ENCODE data around the gene TSC2. TPM values are rescaled to one million over a fixed set of nuclear protein-coding genes. Genes with fewer than 3 reads are reported as not detected.
A peak's percentile ranks its signal among the peaks of the same experiment; 100 is the strongest.

Gene TSC2
- polyA plus RNA-seq, 1 donor (not counting 4 experiments of a cell fraction or from before 2014, with no cell fraction given), result 22.6 TPM

- H3K4me1 ChIP-seq (ENCODE audit: control insufficient read depth, extremely low read depth, insufficient read depth, low read length), result peaks cover 20% of the 10 kb centered on the region
- DNase-seq (ENCODE audit: low read depth, low spot score), result no peak
- TF ChIP-seq EZH2 (IDR thresholded peaks at IDR 0.05; ENCODE audit: low read length) (no peak), CTCF (optimal IDR thresholded peaks at IDR 0.05 in 1 of 3, IDR thresholded peaks at IDR 0.05 in 1 of 3, conservative IDR thresholded peaks at IDR 0.05 in 1 of 3; ENCODE audit: extremely low read depth in 1 of 3, insufficient read depth in 2 of 3, low read length in 3 of 3) (no peak)
- peaks cover 24% of the 10 kb centered on the region for H3K27me3 ChIP-seq (ENCODE audit: control insufficient read depth, extremely low read depth, insufficient read depth, low read length)
- no peaks in the 10 kb centered on the region for H3K9me1 ChIP-seq (ENCODE audit: control insufficient read depth, extremely low read depth, insufficient read depth, low read length)
- H3K9me3 ChIP-seq (ENCODE audit: control insufficient read depth, low read depth, low read length), result no peaks in the 10 kb centered on the region
- no peak within 1 kb of the TSS for H3K9ac ChIP-seq (ENCODE audit: control insufficient read depth, extremely low read depth, insufficient read depth, low read length)
- FAIRE-seq, result no peak
- H3K4me2 ChIP-seq (ENCODE audit: control insufficient read depth, extremely low read depth, insufficient read depth, low read depth, low read length), result no peak within 1 kb of the TSS
- H3K27ac ChIP-seq (ENCODE audit: control insufficient read depth, insufficient read depth, low read length), result no peak within 1 kb of the TSS
- no peak within 1 kb of the TSS for H3K4me3 ChIP-seq (ENCODE audit: control insufficient read depth in 2 of 3, extremely low read depth in 1 of 3, insufficient read depth in 2 of 3, low read depth in 1 of 3, low read length in 3 of 3)
- no peaks in the 10 kb centered on the region for H3K79me2 ChIP-seq (ENCODE audit: control insufficient read depth, insufficient read depth, low read length)
- no peaks in the 10 kb centered on the region for H3K36me3 ChIP-seq (ENCODE audit: control insufficient read depth in 2 of 2, extremely low read depth in 1 of 2, insufficient read depth in 2 of 2, low read length in 2 of 2)
- dilution Hi-C loops (cut with MboI; ENCODE audit: extremely low pct_ligation_motif_present, low sequenced_read_pairs), result no loop called here
- H4K20me1 ChIP-seq (ENCODE audit: control insufficient read depth, extremely low read depth, insufficient read depth, low read length), result no peaks in the 10 kb centered on the region
- H2AFZ ChIP-seq (ENCODE audit: control insufficient read depth, low read length), result no peak within 1 kb of the TSS
These were observed 28.3 kb upstream of the TSC2 start, which contains the start of gene NPW for GRCh38 chr16:2019518-2019920. Gene NPW (plus strand): TSS chr16:2019785.

DNA sequence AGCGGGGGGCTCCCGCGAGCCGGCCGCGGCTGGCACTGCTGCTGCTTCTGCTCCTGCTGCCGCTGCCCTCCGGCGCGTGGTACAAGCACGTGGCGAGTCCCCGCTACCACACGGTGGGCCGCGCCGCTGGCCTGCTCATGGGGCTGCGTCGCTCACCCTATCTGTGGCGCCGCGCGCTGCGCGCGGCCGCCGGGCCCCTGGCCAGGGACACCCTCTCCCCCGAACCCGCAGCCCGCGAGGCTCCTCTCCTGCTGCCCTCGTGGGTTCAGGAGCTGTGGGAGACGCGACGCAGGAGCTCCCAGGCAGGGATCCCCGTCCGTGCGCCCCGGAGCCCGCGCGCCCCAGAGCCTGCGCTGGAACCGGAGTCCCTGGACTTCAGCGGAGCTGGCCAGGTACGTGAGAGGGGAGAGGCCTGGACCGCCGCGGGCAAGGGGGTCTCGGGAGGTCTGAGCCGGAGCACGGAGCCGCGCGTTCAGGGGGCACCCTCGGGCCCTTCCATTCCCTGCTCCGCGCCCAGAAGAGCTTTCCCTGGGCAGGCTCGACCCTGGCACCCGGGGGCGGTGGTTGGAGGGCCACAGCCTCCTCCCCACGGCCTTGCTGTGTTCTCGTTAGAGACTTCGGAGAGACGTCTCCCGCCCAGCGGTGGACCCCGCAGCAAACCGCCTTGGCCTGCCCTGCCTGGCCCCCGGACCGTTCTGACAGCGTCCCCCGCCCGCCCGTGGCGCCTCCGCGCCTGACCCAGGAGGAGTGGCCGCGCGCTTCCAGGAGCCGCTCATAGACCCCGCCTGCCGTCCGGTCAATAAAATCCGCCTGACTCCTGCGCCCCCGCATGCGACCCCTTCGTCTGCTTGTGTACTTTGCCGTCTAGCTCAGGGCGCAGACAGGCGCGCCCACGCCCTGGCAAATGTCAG is 27.6 kb upstream of the TSC2 start:
- Histone ChIP-seq H3K36me3 (ENCODE audit: control insufficient read depth in 2 of 2, extremely low read depth in 1 of 2, insufficient read depth in 2 of 2, low read length in 2 of 2) (no peaks in the 10 kb centered on the region), H3K27me3 (ENCODE audit: control insufficient read depth, extremely low read depth, insufficient read depth, low read length) (peaks cover 24% of the 10 kb centered on the region), H3K9me1 (ENCODE audit: control insufficient read depth, extremely low read depth, insufficient read depth, low read length) (no peaks in the 10 kb centered on the region), H3K4me2 (ENCODE audit: control insufficient read depth, extremely low read depth, insufficient read depth, low read depth, low read length) (no peak overlapping the region), H3K27ac (ENCODE audit: control insufficient read depth, insufficient read depth, low read length) (no peak overlapping the region), H2AFZ (ENCODE audit: control insufficient read depth, low read length) (no peak overlapping the region), H4K20me1 (ENCODE audit: control insufficient read depth, extremely low read depth, insufficient read depth, low read length) (no peaks in the 10 kb centered on the region), H3K79me2 (ENCODE audit: control insufficient read depth, insufficient read depth, low read length) (no peaks in the 10 kb centered on the region), H3K9ac (ENCODE audit: control insufficient read depth, extremely low read depth, insufficient read depth, low read length) (no peak overlapping the region), H3K9me3 (ENCODE audit: control insufficient read depth, low read depth, low read length) (no peaks in the 10 kb centered on the region), H3K4me3 (ENCODE audit: control insufficient read depth in 2 of 3, extremely low read depth in 1 of 3, insufficient read depth in 2 of 3, low read depth in 1 of 3, low read length in 3 of 3) (no peak overlapping the region), H3K4me1 (ENCODE audit: control insufficient read depth, extremely low read depth, insufficient read depth, low read length) (peaks cover 17% of the 10 kb centered on the region)
- dilution Hi-C loops (cut with MboI; ENCODE audit: extremely low pct_ligation_motif_present, low sequenced_read_pairs), result no loop called here
- no peak for FAIRE-seq
- DNase-seq (ENCODE audit: low read depth, low spot score), result no peak
- TF ChIP-seq CTCF (optimal IDR thresholded peaks at IDR 0.05 in 1 of 3, IDR thresholded peaks at IDR 0.05 in 1 of 3, conservative IDR thresholded peaks at IDR 0.05 in 1 of 3; ENCODE audit: extremely low read depth in 1 of 3, insufficient read depth in 2 of 3, low read length in 3 of 3) (no peak), EZH2 (IDR thresholded peaks at IDR 0.05; ENCODE audit: low read length) (peak; percentile 52)

Measured in keratinocyte (primary cell).